HG02884 (cell line): ENCODE data around the gene MYL7.

Experiments
- ATAC-seq: cut with Tn5 transposase; IDR thresholded peaks from one replicate; pipeline ENCODE4 v1.9.1; 2021; ENCODE audit warnings: mild to moderate bottlenecking, moderate library complexity; ENCODE audit not compliant: unreplicated experiment

Gene MYL7

DNA sequence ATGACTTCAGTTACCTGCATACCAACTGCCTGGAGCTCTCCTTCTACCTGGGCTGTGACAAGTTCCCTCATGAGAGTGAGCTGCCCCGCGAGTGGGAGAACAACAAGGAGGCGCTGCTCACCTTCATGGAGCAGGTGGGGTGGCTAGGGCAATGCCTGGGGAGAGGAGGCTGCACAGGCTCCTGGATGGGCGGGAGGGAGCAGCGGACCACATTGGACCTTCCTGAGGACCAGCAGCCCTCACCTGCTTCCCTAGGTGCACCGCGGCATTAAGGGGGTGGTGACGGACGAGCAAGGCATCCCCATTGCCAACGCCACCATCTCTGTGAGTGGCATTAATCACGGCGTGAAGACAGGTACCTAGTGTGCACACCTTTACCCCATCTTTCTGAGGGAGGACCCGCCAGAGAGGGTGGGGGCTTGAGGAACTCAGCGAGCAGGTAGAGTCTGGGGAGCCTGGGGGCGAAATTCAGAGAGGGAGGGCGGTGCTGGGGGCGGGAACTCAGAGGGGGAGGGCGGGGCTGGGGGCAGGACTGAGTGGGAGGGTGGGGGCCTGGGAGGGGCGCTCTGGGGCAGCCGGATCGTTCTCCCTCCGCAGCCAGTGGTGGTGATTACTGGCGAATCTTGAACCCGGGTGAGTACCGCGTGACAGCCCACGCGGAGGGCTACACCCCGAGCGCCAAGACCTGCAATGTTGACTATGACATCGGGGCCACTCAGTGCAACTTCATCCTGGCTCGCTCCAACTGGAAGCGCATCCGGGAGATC is 28.0 kb downstream of the MYL7 start:
- ATAC-seq = no peak

DNA sequence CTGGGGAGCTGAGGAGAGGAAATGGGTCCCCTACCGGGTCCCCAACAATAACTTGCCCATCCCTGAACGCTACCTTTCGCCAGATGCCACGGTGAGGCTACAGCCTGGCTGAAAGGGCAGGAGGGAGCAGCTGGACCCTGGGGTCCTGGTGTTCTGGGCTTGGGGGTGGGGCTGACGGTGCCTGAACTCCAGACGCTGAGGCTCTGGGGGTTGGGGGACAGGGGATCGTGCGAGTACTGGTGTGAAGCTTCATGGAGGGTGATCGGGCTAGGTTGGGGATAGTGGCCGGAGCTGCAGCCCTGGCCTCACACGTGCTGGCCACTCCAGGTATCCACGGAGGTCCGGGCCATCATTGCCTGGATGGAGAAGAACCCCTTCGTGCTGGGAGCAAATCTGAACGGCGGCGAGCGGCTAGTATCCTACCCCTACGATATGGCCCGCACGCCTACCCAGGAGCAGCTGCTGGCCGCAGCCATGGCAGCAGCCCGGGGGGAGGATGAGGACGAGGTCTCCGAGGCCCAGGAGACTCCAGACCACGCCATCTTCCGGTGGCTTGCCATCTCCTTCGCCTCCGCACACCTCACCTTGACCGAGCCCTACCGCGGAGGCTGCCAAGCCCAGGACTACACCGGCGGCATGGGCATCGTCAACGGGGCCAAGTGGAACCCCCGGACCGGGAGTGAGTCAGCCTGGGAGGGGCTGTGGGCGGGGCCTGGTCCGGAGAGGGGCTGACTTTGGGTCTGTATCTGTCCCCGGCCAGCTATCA is 28.7 kb downstream of the MYL7 start:
- ATAC-seq = no peak

DNA sequence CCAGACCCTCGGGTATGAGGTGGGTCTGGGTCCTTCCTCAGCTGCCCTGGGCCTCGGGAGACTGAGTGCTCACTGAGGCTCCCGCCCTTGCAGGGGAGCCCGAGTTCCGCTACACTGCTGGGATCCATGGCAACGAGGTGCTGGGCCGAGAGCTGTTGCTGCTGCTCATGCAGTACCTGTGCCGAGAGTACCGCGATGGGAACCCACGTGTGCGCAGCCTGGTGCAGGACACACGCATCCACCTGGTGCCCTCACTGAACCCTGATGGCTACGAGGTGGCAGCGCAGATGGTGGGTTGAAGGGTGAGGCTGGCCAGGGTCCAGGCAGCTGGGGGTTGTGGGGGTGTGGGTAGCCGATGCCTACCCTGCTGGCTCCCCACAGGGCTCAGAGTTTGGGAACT is 29.4 kb downstream of the MYL7 start:
- ATAC-seq = no peak

DNA sequence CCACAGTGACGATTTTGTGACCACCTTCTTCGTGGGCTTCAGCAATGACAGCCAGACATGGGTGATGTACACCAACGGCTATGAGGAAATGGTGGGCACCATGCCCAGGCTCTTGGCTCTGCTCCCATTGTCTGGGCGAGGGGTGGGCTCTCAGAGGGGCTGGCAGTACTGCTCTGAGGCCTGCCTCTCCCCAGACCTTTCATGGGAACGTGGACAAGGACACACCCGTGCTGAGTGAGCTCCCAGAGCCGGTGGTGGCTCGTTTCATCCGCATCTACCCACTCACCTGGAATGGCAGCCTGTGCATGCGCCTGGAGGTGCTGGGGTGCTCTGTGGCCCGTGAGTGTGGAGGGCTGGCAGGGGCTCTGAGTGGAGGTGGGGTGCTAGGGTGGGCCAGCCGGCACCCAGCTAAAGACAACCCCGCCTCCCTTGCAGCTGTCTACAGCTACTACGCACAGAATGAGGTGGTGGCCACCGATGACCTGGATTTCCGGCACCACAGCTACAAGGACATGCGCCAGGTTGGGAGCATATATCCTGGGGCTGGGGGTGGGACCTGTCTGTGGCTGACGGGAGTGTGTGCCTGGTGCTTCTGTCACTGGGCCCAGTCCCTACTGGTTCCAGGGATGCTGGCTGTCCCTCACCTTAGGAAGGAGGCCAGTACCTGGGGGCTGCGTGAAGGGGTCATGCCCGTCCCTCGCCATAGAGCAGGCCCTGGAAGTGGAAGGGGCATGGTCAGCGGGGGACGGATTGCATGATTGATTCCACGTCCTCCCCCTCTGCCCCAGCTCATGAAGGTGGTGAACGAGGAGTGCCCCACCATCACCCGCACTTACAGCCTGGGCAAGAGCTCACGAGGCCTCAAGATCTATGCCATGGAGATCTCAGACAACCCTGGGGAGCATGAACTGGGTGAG is 30.2 kb downstream of the MYL7 start:
- no peak for ATAC-seq

DNA sequence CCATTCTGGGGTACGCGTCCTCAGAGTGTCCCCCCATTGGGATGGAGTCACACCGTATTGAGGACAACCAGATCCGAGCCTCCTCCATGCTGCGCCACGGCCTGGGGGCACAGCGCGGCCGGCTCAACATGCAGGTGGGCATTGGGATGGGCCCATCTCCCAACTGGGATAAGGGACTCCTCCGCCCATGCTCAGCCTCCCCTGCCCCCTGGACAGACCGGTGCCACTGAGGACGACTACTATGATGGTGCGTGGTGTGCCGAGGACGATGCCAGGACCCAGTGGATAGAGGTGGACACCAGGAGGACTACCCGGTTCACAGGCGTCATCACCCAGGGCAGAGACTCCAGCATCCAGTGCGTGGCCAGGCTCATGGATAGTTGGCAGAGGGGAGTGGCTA is 31.1 kb downstream of the MYL7 start:
- no peak for ATAC-seq

DNA sequence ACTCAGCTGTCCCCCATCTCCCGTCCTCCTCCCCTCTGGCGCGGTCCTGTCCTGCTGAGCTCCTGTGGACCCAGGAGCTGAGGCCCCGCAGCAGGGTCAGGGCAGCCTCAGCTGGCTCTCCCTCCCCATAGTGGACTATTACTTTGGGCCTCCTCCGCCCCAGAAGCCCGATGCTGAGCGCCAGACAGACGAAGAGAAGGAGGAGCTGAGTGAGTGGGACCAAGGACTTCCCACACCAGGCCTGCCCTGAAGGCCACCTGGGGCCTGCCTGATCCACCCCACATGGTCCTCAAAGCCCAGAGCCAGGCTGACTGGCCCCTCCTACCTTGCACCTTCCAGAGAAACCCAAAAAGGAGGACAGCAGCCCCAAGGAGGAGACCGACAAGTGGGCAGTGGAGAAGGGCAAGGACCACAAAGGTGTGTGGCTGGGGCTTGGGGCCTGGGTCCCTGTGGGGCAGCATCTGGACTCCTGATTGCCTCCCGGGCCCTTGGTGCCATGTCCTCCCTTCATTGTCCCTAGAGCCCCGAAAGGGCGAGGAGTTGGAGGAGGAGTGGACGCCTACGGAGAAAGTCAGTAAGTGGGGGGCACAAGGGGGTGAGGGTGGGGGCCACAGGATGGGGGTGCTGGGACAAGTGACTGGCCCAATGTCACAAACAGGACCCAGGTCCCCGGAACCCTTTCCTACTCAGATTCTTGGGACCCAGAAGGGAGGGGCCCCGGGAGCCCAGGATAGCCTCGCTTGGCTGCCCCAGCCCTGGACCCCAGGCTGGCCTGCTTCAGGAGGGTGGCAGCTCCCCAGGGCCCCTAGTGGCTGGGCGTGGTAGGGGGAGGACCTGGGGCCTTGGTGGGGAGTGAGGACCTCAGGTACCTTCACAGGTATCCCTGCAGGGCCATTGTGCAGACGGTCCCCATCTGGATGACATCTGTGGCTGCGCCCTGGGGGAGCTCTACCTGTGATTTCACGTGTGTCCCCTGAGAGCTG is 32.1 kb downstream of the MYL7 start:
- ATAC-seq = no peak

DNA sequence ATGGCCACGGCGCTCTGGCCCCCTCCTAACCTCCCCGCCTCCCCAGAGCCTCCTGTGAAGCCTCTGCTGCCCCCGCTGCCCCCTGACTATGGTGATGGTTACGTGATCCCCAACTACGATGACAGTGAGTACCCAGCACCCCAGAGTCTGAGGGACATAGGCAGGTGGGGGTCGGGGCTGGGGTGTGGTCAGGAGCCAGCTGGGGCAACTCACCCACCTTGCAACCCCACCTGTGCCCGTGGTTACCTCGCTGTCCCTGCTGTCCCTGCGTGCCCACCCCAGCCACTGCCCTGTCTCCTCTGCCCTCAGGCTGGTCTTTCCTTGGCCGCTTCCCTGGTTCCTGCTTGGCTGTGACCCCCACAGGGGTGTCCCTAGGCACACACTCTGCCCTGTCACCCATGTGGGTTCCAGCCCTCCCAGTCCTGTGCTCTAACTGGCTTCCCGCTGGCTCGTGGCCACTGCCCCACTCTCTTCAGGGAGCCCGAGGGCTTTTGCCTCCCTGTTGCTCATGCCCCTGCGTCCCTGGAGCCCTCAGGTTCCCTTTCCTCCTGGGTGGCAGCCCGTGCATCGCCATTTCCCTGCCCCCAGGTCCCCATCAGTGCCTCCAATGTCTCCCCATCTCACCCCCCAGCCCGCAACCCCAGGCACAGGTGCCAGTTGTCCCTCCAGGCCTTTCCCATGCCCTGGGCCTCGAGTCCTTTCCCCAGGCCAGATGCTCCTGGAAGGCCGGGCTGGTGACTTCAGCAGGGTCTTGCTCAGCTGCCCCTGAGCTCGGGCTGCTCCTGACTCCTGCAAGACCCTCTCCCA is 33.0 kb downstream of the MYL7 start:
- no peak for ATAC-seq

DNA sequence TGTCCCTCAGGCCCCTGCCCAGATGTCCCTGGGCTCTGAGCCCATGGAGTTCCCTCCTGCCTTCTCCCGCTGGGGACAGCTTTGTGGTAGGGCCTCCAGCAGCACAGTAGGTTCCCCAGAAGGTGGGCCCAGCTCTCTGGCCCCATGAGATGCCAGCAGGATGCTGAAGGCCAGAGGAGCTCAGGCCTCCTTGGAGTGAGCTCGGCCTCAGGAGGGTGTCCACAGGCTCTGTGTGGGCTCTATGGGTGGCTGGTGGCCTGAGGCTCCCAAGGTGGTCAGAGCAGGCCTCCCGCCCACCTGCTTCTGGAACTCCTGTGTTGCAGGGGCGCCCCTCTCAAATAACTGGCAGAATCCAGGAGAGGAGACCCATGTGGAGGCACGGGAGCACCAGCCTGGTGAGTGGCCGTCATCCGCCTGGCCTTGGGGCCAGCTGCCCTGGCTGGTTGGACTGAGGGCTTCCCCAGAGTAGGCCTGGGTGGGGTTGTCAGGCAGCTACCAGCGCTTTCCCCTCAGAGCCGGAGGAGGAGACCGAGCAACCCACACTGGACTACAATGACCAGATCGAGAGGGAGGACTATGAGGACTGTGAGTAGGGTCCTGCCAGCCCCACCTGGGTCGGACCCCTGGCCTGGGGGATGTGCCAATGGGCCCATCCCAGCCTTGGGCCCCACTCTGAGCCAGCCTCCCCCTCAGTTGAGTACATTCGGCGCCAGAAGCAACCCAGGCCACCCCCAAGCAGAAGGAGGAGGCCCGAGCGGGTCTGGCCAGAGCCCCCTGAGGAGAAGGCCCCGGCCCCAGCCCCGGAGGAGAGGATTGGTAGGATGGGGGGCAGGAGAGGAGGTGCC is 33.8 kb downstream of the MYL7 start:
- no peak for ATAC-seq

DNA sequence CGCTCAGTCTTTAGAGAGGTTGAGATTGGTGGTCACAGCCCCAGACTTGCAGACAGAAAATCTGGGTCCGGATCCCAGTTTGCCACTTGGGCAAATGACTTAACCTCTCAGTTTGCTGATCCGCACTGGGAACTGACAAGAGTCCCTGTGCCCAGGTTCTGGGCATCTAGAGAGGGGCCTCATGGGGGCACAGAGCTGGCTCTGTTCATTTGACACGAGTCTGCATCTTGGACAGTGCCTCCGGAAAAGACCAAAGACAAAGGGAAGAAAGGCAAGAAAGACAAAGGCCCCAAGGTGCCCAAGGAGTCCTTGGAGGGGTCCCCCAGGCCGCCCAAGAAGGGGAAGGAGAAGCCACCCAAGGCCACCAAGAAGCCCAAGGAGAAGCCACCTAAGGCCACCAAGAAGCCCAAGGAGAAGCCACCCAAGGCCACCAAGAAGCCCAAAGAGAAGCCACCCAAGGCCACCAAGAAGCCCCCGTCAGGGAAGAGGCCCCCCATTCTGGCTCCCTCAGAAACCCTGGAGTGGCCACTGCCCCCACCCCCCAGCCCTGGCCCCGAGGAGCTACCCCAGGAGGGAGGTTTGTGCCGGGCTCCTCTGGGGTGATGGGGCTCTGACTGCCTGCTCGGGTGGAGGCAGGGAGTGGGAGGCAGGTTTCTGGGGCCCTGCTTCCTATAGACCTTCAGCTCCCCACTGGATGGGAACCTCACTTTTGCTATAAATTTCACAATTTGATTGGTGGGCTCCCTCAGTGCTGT is 34.6 kb downstream of the MYL7 start:
- no peak for ATAC-seq

DNA sequence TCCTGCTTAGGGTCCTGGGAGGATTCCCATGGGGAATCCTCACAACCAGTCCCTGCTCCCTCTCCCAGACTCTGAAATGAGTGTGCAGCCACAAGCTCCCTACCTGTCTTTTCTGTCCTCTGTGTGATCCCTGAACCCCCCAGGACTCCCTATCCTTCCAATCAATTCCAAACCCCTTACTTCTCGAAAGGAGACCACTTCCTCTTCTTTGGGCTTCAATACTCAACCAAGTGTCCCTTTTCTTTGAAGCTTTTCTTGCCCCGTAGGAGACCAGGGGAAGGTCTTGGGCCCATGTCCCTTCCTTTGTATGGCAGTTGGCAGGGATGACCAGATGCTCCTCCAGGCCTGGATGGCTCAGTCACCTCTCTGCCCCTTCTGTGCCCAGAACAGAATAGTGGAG is 35.3 kb downstream of the MYL7 start:
- ATAC-seq = no peak

DNA sequence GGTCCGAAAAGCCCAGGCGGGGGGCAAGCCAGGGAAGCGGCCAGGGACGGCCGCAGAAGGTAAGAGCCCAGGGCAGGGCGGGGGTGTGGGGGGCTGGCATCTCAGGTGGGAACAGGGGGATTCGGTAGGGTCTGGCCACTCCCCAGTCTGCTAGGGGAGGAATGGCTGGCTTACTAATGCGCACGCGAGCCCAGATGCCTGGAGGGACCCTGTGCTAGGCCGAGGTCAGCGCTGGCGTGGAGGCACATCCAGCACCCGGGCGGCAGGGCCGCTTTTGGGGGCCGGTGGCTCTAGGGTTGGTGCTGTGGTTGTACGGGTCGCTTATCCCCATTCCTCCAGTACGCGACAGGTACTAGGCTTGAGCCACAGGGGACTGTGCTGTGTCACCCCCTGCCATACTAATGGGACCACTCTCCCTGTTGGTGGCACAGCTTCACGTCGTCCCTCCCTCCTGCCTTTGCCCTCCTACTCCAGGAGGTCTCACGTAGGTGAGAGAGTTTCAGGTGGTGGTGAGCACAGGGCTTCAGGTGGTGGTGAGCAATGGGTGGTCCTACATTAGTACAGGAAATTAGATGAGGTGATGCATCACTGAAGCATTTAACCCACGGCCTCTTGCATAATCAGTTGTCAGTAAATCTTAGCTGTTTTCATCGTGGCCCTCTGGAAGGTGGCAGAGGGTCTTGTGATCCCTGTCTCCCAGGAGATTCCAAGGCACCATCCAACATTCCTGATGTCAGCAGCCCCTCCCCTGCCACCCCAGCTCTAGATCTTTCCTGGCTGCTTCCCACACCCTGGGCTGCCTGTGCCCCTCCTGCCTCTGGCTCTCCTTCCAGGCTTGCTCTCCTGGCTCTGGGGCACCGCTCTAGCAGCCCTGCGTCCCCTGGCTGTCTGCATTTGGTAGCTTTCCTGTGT is 36.0 kb downstream of the MYL7 start:
- no peak for ATAC-seq

DNA sequence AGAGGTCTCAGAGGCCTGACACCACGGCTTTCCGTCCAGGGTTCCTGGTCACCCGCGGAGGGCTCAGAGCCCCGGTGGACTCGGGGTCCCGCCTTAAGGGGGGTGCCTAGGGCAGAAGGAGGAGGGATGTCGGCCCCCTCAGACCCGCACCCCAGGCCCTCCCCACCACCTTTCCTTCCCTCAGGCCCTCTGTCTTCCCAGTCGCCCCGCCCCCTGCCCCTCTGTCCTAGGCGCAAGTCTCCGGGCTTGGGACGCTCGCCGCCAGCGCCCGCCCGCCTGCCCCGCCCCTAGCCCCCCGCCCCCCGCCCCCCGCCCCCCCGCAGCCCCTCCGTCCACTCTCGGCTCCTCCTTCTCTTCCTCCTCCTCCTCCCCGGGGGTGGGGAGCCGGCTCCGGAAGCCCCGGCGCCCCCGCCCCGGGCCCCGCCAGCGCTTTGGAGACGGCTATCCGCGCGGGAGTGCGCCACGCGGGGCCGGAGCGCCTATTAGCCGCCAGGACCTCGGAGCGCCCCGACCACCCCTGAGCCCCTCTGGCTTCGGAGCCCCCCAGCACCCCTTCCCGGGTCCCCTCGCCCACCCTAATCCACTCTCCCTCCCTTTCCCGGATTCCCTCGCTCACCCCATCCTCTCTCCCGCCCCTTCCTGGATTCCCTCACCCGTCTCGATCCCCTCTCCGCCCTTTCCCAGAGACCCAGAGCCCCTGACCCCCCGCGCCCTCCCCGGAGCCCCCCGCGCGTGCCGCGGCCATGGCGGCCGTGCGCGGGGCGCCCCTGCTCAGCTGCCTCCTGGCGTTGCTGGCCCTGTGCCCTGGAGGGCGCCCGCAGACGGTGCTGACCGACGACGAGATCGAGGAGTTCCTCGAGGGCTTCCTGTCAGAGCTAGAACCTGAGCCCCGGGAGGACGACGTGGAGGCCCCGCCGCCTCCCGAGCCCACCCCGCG is 36.9 kb downstream of the MYL7 start, which contains the start of gene AEBP1:
TSS of gene AEBP1 (plus strand) at position 423 of the 937 bp plus-strand sequence. CDS start at position 744, 321 bp downstream.
- no peak for ATAC-seq

DNA sequence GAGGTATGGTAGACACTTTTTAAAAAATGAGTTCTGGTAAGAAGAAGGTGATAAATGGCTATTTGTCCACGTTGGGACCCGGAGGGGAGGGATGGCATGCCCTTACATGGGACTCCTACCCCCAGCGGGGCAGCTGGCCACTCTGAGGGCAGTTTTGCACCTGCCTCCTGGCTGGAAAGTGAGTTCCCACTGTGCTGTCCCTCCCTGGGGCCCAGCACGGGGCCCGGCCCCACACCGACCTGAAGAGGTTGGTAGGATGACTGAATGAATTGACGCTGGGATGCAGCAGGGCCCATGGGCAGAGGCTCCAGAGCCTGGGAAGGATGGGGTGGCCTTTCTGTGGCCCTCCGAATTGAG is 37.6 kb downstream of the MYL7 start:
- no peak for ATAC-seq

DNA sequence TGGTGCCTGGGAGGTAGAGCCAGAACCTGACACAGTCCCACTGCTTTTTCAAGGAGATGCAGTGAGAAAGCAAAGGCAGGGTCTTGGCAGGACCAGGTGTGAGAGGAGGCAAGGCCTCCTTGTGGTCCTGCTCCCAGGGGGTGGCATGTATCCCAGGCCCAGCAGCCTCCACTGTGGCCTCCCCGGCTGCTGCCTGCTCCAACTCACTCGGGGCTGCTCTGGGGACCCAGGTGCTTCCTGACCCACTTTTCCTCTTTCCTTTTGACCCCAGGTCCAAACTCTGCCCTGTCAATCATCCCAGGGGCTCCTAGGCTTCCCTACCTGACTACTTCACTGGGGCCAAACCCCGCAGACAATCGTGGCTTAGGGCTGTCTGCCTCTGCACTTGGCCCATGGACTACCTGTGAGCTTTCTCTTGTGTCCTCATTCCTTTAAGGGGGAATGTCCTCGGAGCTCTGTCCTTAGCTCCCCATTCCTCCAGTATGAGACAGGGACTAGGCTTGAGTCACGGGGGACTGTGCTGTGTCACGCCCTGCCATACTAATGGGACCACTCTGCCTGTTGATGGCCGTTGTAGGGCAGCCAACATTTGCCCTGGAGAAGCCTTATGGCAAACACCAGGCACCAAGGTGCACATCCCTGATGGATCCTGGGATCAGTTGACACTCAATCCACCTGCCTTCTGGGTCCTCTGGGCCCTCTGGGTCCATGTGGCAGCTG is 38.1 kb downstream of the MYL7 start:
- no peak for ATAC-seq
